ENCODE results near the gene MARS1.
"Not testable (repeated sequence)": the region's sequence is repeated elsewhere in the genome, so short reads cannot be mapped to it uniquely, and the experiment has no call there.

Gene MARS1

DNA sequence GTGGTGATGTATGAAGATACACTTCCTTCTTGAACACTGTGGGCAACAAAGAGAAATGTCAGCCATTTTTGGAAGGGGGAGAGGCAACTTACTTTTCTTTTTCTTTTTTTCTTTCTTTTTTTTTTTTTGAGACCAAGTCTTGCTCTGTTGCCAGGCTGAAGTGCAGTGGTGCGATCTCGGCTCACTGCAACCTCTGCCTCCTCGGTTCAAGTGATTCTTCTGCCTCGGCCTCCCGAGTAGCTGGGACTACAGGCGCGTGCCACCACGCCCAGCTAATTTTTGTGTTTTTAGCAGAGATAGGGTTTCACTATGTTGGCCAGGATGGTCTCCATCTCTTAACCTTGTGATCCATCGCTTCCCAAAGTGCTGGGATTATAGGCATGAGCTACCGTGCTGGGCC is 29.9 kb downstream of the MARS1 start:
- DNase-seq (ENCODE audit: low read depth), result not testable (repeated sequence)

GRCh38 chr12:57518176-57518919 is 30.5 kb downstream of the MARS1 start:
- no peak for DNase-seq (ENCODE audit: low read depth)

GRCh38 chr12:57518920-57519795 is 31.3 kb downstream of the MARS1 start:
- no peak for DNase-seq (ENCODE audit: low read depth)

GRCh38 chr12:57519796-57520052 is 31.9 kb downstream of the MARS1 start:
- no peak for DNase-seq (ENCODE audit: low read depth)

GRCh38 chr12:57520053-57520818 is 32.4 kb downstream of the MARS1 start, which contains the start of gene DDIT3:
Gene DDIT3 (minus strand): TSS chr12:57520514. CDS start chr12:57517406, 3,108 bp downstream.
- peak; percentile 98 for DNase-seq (ENCODE audit: low read depth)

- DNase-seq (ENCODE audit: low read depth), result no peak
Measured at GRCh38 chr12:57521525-57522010, 33.7 kb downstream of the MARS1 start.

- DNase-seq (ENCODE audit: low read depth), result peak; percentile 68
Measured at GRCh38 chr12:57522011-57522886, 34.4 kb downstream of the MARS1 start, which contains the start of gene MBD6. Gene MBD6 (plus strand): TSS chr12:57522824. CDS start chr12:57524304, 1,480 bp downstream.

DNA sequence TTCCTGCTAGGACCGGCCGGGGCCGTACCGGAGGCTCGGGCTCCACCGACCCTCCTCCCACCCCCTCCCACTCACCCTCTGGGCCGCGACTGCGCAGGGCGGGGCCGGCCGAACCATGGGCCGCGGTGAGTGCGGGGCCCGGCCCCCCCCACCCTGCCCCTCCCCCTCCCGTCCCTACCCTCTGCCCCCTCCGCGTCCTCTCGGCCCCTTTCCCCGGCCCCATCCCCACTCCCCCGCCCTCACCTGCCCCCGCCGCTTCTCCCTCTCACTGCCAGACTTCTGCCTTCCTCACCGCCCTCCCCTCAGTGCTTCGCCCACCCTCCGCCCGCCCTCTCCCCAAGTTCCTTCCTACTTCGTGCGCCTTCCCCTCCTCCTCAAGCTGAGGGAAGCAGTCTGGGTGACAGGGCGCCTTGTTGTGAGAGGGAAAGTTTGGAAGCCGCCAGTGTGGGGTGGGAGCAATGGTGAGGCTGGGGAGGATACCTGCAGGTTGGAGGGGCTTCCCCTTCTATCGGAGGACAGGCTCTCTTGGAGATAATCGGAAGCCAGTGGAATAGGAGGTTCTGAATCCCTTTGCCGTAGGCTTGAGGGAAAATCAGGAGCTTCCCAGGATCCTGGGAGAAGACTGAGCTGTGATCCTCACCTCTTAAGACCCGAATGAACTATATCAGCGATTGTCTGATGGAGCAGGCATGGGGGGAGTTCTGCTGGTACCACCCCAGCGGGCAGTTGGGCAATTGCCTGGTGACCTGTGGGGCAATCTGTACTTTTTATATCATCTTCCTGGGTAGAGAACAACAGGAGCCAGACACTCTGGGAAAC is 35.2 kb downstream of the MARS1 start:
- no peak for DNase-seq (ENCODE audit: low read depth)

DNA sequence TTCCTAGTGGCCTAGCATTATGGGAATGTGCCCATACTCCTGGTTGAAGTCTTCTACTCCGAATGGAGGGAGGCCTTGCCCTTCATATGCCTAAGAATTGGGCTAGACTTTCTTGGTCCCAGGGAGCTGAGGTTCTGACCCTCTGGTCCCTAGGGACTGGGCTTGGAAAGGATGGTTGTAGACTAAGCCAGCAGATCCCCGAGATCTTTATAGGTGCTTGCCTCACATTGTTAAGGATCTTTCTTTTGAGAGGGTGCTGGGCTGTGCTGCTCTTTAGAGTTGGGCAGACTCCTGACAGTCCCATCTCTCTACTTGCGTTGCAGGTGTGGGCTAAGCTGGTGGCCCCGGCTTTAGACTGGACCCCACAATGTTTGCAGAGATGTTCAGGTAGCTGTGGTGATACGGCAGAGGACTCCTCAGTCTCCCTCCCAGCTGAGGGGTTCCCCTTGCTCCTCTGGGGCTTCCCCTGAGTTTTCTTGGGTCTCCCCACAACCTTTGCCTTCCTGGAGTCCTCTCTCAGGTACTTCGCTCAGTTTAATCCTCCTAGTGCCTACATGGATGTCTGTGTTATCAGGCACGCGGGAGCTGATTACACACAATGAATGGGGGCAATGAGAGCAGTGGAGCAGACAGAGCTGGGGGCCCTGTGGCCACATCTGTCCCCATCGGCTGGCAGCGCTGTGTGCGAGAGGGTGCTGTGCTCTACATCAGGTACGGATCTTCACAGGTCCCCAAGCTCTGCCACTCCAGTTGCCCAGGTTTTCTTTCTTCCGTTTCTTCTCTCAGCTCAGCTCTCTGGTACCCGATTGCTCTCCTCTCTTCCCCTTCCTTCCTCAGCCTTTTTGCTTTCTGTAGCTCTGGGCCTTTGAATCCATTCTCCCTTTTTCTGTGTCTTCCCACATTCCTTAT is 36.1 kb downstream of the MARS1 start:
- no peak for DNase-seq (ENCODE audit: low read depth)

DNA sequence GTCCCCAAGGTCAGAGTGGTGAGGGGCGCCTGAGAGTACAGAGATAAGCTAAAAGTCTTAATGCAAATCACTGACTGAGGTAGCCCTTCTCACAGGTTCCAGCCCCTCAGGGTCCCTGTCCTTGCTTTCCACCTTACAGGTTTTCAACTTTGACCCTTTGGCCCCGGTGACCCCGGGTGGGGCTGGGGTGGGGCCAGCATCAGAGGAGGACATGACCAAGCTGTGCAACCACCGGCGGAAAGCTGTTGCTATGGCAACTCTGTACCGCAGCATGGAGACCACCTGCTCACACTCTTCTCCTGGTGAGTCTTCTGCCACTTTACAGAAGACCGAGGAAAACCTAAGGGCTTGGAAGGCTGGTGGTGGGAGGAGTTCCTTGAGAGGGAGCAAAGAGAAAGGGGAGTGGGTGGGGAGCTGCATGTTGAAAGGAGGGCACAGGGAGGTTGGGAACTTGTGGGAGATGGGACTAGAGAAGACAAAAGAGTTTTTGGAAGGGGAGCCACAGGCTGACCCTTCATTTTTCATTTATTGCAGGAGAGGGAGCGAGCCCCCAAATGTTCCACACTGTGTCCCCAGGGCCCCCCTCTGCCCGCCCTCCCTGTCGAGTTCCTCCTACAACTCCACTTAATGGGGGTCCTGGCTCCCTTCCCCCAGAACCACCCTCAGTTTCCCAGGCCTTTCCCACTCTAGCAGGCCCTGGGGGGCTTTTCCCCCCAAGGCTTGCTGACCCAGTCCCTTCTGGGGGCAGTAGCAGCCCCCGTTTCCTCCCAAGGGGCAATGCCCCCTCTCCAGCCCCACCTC is 37.1 kb downstream of the MARS1 start:
- DNase-seq (ENCODE audit: low read depth), result no peak

DNA sequence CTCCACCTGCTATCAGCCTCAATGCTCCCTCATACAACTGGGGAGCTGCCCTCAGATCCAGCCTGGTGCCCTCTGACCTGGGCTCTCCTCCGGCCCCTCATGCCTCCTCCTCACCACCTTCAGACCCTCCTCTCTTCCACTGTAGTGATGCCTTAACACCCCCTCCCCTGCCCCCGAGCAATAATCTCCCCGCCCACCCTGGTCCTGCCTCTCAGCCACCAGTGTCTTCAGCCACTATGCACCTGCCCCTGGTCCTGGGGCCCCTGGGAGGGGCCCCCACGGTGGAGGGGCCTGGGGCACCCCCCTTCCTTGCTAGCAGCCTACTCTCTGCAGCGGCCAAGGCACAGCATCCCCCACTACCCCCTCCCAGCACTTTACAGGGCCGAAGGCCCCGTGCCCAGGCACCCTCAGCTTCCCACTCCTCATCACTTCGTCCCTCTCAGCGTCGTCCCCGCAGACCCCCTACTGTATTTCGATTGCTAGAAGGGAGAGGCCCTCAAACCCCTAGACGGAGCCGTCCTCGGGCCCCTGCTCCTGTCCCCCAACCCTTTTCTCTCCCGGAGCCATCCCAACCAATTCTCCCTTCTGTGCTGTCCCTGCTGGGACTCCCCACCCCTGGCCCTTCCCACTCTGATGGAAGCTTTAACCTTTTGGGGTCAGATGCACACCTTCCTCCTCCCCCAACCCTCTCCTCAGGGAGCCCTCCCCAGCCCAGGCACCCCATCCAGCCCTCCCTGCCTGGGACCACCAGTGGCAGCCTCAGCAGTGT is 37.9 kb downstream of the MARS1 start:
- no peak for DNase-seq (ENCODE audit: low read depth)

DNA sequence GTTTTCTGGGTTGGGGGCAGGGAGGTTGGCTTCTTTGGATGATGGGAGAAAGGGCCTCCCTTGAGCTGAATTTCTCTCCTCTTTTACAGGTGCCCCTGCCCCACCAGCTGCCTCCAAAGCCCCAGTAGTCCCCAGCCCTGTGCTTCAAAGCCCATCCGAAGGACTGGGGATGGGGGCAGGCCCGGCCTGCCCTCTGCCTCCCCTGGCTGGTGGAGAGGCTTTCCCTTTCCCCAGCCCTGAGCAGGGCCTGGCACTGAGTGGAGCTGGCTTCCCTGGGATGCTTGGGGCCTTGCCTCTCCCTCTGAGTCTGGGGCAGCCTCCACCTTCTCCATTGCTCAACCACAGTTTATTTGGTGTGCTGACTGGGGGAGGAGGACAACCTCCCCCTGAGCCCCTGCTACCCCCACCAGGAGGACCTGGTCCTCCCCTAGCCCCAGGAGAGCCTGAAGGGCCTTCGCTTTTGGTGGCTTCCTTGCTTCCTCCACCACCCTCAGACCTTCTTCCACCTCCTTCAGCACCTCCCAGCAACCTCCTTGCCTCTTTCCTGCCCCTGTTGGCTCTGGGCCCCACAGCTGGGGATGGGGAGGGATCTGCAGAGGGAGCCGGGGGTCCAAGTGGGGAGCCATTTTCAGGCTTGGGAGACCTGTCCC is 38.7 kb downstream of the MARS1 start:
- DNase-seq (ENCODE audit: low read depth), result no peak

DNA sequence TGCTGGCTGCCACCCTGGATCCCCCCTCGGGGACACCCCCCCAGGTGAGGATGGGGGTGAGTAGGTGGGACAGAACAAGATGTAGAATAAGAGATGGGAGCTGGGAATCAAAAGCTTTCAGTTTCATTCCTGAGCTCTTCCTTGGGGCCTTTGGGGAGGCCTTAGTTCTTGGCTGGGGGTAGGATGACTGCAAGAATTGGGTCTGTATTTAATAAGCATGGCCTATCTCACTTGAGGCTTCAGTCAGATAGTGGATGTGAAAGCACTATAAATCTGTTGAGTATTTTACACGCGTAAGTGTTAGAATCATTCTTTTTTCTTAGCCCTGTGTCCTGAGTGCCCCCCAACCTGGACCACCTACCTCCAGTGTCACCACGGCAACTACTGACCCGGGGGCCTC is 39.3 kb downstream of the MARS1 start:
- DNase-seq (ENCODE audit: low read depth), result no peak

DNA sequence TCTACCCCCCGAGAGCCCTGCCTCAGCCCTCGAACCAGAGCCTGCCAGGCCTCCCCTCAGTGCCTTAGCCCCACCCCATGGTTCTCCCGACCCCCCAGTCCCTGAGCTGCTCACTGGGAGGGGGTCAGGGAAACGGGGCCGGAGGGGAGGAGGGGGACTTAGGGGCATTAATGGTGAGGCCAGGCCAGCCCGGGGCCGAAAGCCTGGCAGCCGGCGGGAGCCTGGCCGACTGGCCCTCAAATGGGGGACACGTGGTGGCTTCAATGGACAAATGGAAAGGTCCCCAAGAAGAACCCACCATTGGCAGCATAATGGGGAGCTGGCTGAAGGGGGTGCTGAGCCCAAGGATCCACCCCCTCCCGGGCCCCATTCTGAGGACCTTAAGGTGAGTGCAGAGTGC is 40.3 kb downstream of the MARS1 start:
- DNase-seq (ENCODE audit: low read depth), result no peak

GRCh38 chr12:57528831-57529555 is 41.1 kb downstream of the MARS1 start:
- DNase-seq (ENCODE audit: low read depth), result no peak

DNA sequence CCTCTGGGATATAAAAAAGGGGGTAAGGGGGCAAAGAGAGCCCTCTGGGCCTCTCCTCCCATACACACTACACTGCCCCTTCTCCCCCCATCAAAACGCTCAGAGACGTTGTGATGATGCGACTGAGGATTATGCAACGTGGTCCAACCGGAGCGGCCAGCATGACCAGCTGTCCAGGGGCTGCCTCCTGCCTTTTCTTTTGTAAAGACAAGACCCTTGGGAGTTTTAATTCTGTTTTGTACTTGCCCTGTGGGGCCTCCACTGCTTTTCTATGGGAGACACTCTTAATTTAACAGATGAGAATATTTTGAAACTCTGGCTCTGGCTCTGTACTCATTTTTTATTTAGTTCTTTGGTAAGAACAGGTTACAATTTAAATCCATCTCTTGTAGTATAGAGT is 42.0 kb downstream of the MARS1 start:
- DNase-seq (ENCODE audit: low read depth), result no peak
